Prostate gland (tissue), 2 donors: ENCODE data around the gene SLC12A6. TPM values are rescaled to one million over a fixed set of nuclear protein-coding genes. Genes with fewer than 3 reads are reported as not detected.

ENCODE experiments used
- DNase-seq: peaks from one replicate; pipeline ENCODE4 v3.0.0-alpha.2; 2019; ENCODE audit warnings: low spot score
- H3K27ac ChIP-seq, 2 donors: fragments of 200-600 bp; sonication (generic); 2 replicates each; pipeline ENCODE4 v1.5.1; 2017 to 2019
- H3K27me3 ChIP-seq: fragments of 200-600 bp; sonication (generic); replicated peaks from 2 replicates; pipeline ENCODE4 v1.5.1; 2019; ENCODE audit not compliant: insufficient read depth
- H3K36me3 ChIP-seq, 2 donors: fragments of 200-600 bp; sonication (generic); 1 replicate in 1 of 2; 2 replicates in 1 of 2; pipeline versions ENCODE4 v1.5.1 to v1.8.1; 2017 to 2019
- H3K4me1 ChIP-seq: fragments of 200-600 bp; sonication (generic); replicated peaks from 2 replicates; pipeline ENCODE4 v1.5.1; 2019
- H3K4me3 ChIP-seq, 2 donors: fragments of 200-600 bp; sonication (generic); 2 replicates each; pipeline ENCODE4 v1.5.1; 2017 to 2019
- H3K9me3 ChIP-seq: fragments of 200-600 bp; sonication (generic); 2 replicates; pipeline ENCODE4 v1.5.1; 2017
- POLR2A ChIP-seq: fragments of 450-650 bp; IDR thresholded peaks from one replicate; pipeline ENCODE4 v1.6.1; 2016; ENCODE audit warnings: antibody characterized with exemption, mild to moderate bottlenecking
- POLR2AphosphoS5 ChIP-seq: sonication (generic); formaldehyde crosslinking; IDR thresholded peaks from one replicate; pipeline ENCODE4 v1.6.1; 2017; ENCODE audit warnings: antibody characterized with exemption
- WGBS: methylation state at CpG from one replicate; pipeline ENCODE4 v1.1.5; 2018; 5-methylcytosine and 5-hydroxymethylcytosine counted together
- intact Hi-C: fragments of 100-400 bp; cut with DNase I; formaldehyde crosslinking; loops from one replicate; pipeline ENCODE4 v1.14.2; 2022
- total RNA-seq, 2 donors: library from RNA; depleted of rRNA; stranded (reverse); fragments of >200 nt; gene quantifications; one replicate each; pipeline ENCODE4 v1.1.0, GENCODE V29; 2016
- TF ChIP-seq, protein P1 (sequence below), 4 experiments: fragments of 200-600 bp in 2 of 4; fragments of 450-650 bp in 2 of 4; sonication (generic) in 2 of 4; IDR thresholded peaks; 1 replicate in 3 of 4; 2 replicates in 1 of 4; pipeline ENCODE4 v1.5.1; 2016 to 2019; ENCODE audit warnings: antibody characterized with exemption in 4 of 4, mild to moderate bottlenecking in 2 of 4, moderate library complexity in 2 of 4

The SLC12A6 gene
- total RNA-seq, 2 donors from 2014 or later = 10.2 to 36.8 TPM

GRCh38 chr15:34282384-34282783 lies 55.2 kb downstream of the SLC12A6 start:
- 89% methylated on average over 1 of the region's 1 CpG for WGBS
- TF ChIP-seq, protein P1, sequence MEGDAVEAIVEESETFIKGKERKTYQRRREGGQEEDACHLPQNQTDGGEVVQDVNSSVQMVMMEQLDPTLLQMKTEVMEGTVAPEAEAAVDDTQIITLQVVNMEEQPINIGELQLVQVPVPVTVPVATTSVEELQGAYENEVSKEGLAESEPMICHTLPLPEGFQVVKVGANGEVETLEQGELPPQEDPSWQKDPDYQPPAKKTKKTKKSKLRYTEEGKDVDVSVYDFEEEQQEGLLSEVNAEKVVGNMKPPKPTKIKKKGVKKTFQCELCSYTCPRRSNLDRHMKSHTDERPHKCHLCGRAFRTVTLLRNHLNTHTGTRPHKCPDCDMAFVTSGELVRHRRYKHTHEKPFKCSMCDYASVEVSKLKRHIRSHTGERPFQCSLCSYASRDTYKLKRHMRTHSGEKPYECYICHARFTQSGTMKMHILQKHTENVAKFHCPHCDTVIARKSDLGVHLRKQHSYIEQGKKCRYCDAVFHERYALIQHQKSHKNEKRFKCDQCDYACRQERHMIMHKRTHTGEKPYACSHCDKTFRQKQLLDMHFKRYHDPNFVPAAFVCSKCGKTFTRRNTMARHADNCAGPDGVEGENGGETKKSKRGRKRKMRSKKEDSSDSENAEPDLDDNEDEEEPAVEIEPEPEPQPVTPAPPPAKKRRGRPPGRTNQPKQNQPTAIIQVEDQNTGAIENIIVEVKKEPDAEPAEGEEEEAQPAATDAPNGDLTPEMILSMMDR (IDR thresholded peaks at IDR 0.05) = no peak
- TF ChIP-seq POLR2A = no peak
- no peak for TF ChIP-seq POLR2AphosphoS5
- intact Hi-C loops = no loop called here
- Histone ChIP-seq H3K27ac (no peak overlapping the region), H3K36me3 (no peaks in the 10 kb centered on the region), H3K4me3 (no peak overlapping the region), H3K4me1 (no peaks in the 10 kb centered on the region), H3K27me3 (no peaks in the 10 kb centered on the region), H3K9me3 (no peaks in the 10 kb centered on the region)
- no peak for DNase-seq

DNA sequence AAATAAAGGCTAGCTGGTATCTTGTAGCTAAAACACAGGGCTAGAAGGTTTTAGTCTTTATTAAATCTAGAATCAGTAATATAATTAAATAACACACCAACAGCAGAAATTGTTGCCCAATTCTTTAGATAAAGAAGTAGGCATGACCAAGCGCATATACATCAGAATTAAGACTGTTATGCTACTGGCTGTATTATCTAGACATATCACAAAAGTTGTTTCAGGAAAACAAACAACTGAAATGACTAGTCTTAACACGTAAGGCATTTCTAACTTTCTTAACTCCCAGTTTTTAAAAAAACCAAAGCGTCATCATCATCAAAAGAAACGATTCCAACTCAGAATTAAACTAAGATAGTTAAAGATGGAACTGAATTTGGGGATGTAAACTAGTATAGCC lies 57.4 kb downstream of the SLC12A6 start:
- H3K27ac ChIP-seq = no peak overlapping the region
- TF ChIP-seq POLR2AphosphoS5 = no peak
- TF ChIP-seq, protein P1 (IDR thresholded peaks at IDR 0.05) = no peak
- no peak for TF ChIP-seq POLR2A
- H3K4me3 ChIP-seq = no peak overlapping the region
- no peaks in the 10 kb centered on the region for H3K9me3 ChIP-seq
- WGBS = 79% methylated on average over 4 of the region's 4 CpGs
- intact Hi-C loops = no loop called here
- H3K27me3 ChIP-seq = no peaks in the 10 kb centered on the region
- H3K36me3 ChIP-seq = no peaks in the 10 kb centered on the region
- H3K4me1 ChIP-seq = no peaks in the 10 kb centered on the region
- no peak for DNase-seq

DNA sequence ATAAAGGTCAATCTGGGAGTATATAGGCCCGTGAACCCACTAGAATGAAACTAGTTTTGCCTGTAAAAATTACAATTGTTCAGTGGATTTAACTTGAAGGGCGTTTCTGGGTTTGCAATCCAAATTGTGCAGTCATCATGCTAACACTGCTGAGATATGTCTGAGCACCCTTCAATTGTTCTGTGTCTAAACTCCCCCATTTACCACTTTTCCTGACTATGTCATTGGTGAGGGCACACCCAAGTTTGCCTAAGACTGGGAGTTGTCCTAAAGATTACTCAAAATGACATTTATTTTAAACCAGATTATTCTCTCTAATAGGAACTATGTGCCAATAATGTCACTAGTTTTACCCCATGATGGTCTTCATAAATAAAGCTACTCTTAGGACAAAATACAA lies 58.2 kb downstream of the SLC12A6 start:
- intact Hi-C loops = no loop called here
- Histone ChIP-seq H3K4me3 (no peak overlapping the region), H3K4me1 (no peaks in the 10 kb centered on the region), H3K27me3 (no peaks in the 10 kb centered on the region), H3K9me3 (no peaks in the 10 kb centered on the region), H3K27ac (no peak overlapping the region), H3K36me3 (no peaks in the 10 kb centered on the region)
- DNase-seq = no peak
- 88% methylated on average over 2 of the region's 2 CpGs for WGBS
- TF ChIP-seq POLR2AphosphoS5 (no peak), POLR2A (no peak)
- TF ChIP-seq, protein P1 (IDR thresholded peaks at IDR 0.05) = no peak

DNA sequence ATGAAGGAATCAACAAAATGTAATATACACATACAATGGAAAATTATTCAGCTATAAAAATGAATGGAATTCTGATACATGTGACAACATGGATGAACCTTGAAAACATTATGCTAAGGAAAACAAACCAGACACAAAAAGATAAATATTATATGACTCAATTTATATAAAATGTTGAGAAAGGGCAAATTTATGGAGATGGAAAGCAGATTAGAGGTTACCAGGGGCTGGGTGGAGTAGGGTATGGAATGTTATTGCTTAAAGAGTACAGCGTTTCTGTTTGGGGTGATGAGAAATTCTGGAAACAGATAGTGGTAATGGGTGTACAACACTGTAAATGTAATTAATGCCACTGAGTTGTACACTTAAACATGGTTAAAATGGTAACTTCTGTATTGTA lies 61.9 kb downstream of the SLC12A6 start:
- H3K9me3 ChIP-seq = no peaks in the 10 kb centered on the region
- H3K4me1 ChIP-seq = no peaks in the 10 kb centered on the region
- no peaks in the 10 kb centered on the region for H3K36me3 ChIP-seq
- H3K4me3 ChIP-seq = no peak overlapping the region
- no peak for TF ChIP-seq POLR2A
- TF ChIP-seq POLR2AphosphoS5 = no peak
- TF ChIP-seq, protein P1 (IDR thresholded peaks at IDR 0.05) = no peak
- H3K27me3 ChIP-seq = no peaks in the 10 kb centered on the region
- 36% methylated on average over 1 of the region's 1 CpG for WGBS
- no peak for DNase-seq
- no peak overlapping the region for H3K27ac ChIP-seq
- intact Hi-C loops = no loop called here

DNA sequence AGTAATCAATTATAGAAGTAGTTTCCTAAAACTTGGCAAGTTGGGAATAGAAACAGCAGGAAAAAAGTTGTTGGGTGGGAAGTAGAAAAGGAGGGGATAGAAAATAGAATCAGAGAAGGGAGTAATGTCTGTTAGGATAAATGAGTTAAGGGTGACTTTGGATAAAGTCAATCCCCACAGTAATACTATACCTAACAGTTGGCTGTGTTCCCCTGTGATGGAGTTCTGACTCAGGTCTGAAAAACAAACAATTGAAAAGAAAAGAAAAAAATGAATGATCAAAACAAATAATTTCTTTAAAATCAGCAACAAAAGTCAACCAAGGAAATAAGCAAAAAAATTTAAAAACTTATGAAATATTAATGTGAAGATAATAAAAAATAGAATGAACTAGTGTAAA lies 62.4 kb downstream of the SLC12A6 start:
- H3K36me3 ChIP-seq = no peaks in the 10 kb centered on the region
- H3K4me3 ChIP-seq = no peak overlapping the region
- TF ChIP-seq, protein P1 (IDR thresholded peaks at IDR 0.05) = no peak
- TF ChIP-seq POLR2A = no peak
- no peak for TF ChIP-seq POLR2AphosphoS5
- H3K27ac ChIP-seq = no peak overlapping the region
- H3K27me3 ChIP-seq = no peaks in the 10 kb centered on the region
- no peak for DNase-seq
- intact Hi-C loops = no loop called here
- H3K4me1 ChIP-seq = no peaks in the 10 kb centered on the region
- H3K9me3 ChIP-seq = no peaks in the 10 kb centered on the region
